B cell (primary cell): ENCODE results near the gene CCDC192.

Experiments used
- CTCF ChIP-seq: fragments of 200-600 bp; IDR thresholded peaks from one replicate; pipeline ENCODE4 v1.8.0; 2022; ENCODE audit warnings: antibody characterized with exemption, mild to moderate bottlenecking
- EZH2 ChIP-seq: IDR thresholded peaks from 2 replicates; pipeline ENCODE4 v1.6.1; 2012; ENCODE audit warnings: borderline replicate concordance, low read depth, mild to moderate bottlenecking, moderate library complexity, low read length; ENCODE audit not compliant: insufficient read depth, poor library complexity, severe bottlenecking

- no peak for TF ChIP-seq CTCF
- no peak for TF ChIP-seq EZH2
Measured at GRCh38 chr5:127834554-127834953, 131.4 kb downstream of the CCDC192 start.
